Activated CD8-positive, alpha-beta T cell treated with anti-CD3 and anti-CD28 coated beads, Interleukin-2, amount 10 ng/mL, durations not matched to agents 7 days and 5 days (primary cell): ENCODE results near the gene CYP51A1. TPM values are rescaled to one million over a fixed set of nuclear protein-coding genes. Genes with fewer than 3 reads are reported as not detected.
"Not testable (repeated sequence)": the region's sequence is repeated elsewhere in the genome, so short reads cannot be mapped to it uniquely, and the experiment has no call there.

Source experiments
- ATAC-seq: fragments of 150-1000 bp; cut with Tn5 transposase; one replicate; pipeline ENCODE4 v1.10.0; 2021; ENCODE audit warnings: moderate library complexity
- CTCF ChIA-PET: fragments of 350-600 bp; sonication (Branson Sonifier 250); formaldehyde crosslinking; loops from one replicate; lab custom pipeline; 2021; ENCODE audit warnings: antibody characterized with exemption; lab: Charles Lee
- POLR2A ChIA-PET: fragments of 350-600 bp; sonication (Branson Sonifier 250); formaldehyde crosslinking; loops from one replicate; lab custom pipeline; 2021; ENCODE audit warnings: antibody characterized with exemption; lab: Charles Lee
- DNase-seq: peaks from one replicate; pipeline ENCODE4 v3.0.0-alpha.2; 2020
- H3K27ac Mint-ChIP-seq: one replicate; pipeline ENCODE4 v1.8.0; 2021; ENCODE audit warnings: mild to moderate bottlenecking, mixed read lengths
- H3K27me3 Mint-ChIP-seq: one replicate; pipeline ENCODE4 v1.8.0; 2021; ENCODE audit warnings: low read depth, mixed read lengths
- H3K36me3 Mint-ChIP-seq: one replicate; pipeline ENCODE4 v1.8.0; 2021; ENCODE audit warnings: low read depth, mixed read lengths
- H3K4me1 Mint-ChIP-seq: one replicate; pipeline ENCODE4 v1.8.0; 2021; ENCODE audit warnings: low read depth, mixed read lengths
- H3K4me3 Mint-ChIP-seq: one replicate; pipeline ENCODE4 v1.8.0; 2021; ENCODE audit warnings: mild to moderate bottlenecking, mixed read lengths
- H3K9me3 Mint-ChIP-seq: one replicate; pipeline ENCODE4 v1.8.0; 2022; ENCODE audit warnings: mixed read lengths; ENCODE audit not compliant: insufficient read depth
- total RNA-seq, 2 experiments: library from RNA; stranded (reverse); gene quantifications; one replicate each; pipeline ENCODE4 v1.2.3, GENCODE V29; 2021

The CYP51A1 gene
- total RNA-seq, 2 experiments from 2014 or later = 36.2 to 36.4 TPM

DNA sequence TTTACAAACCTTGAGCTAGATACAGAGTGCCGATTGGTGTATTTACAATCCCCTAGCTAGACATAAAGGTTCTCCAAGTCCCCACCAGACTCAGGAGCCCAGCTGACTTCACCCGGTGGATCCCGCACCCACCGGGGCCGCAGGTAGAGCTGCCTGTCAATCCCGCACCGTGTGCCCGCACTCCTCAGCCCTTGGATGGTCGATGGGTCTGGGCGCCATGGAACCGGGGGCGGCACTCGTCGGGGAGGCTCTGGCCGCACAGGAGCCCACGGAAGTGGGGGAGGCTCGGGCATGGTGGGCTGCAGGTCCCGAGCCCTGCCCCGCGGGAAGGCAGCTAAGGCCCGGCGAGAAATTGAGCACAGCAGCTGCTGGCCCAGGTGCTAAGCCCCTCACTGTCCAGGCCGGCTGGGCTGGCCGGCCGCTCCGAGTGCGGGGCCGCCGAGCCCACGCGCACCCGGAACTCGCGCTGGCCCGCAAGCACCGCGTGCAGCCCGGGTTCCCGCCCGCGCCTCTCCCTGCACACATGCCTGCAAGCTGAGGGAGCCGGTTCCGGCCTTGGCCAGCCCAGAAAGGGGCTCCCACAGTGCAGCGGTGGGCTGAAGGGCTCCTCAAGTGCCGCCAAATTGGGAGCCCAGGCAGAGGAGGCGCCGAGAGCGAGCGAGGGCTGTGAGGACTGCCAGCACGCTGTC is 9.1 kb upstream of the CYP51A1 start:
- DNase-seq, H3K36me3 Mint-ChIP-seq, H3K27ac Mint-ChIP-seq, ATAC-seq, H3K27me3 Mint-ChIP-seq, CTCF ChIA-PET, H3K9me3 Mint-ChIP-seq, H3K4me3 Mint-ChIP-seq, H3K4me1 Mint-ChIP-seq: not testable (repeated sequence)
- POLR2A ChIA-PET = interaction anchor here (1.4 kb wide), 1 partner anchor 8 kb away, joined by 3 read pairs; no protein-coding TSS in a partner anchor

- H3K27ac Mint-ChIP-seq, H3K27me3 Mint-ChIP-seq, CTCF ChIA-PET, H3K4me1 Mint-ChIP-seq, H3K9me3 Mint-ChIP-seq, ATAC-seq, H3K36me3 Mint-ChIP-seq, DNase-seq, H3K4me3 Mint-ChIP-seq: not testable (repeated sequence)
- POLR2A ChIA-PET = interaction anchor here (1.2 kb wide), 1 partner anchor 305 kb away, joined by 3 read pairs; no protein-coding TSS in a partner anchor
Observed at GRCh38 chr7:92142791-92143190, 8.5 kb upstream of the CYP51A1 start.

DNA sequence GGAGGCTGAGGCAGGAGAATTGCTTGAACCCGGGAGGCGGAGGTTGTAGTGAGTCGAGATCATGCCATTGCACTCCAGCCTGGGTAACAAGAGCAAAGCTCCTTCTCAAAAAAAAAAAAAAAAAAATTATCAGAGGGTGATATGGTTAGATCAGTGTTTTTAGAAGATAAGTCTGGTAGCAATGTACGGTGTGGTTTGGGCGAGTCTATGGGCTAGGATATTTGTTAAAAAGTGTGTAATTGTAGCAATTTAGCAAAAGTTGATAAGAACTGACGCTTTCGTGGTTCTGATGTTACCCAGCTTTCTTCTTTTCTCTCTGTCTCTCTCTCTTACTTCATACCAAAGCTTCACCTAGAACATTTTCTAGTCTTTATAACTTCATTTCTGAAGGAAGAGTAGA is 6.9 kb upstream of the CYP51A1 start:
- POLR2A ChIA-PET = no interaction called here
- no peak overlapping the region for H3K27ac Mint-ChIP-seq
- no peak overlapping the region for H3K4me3 Mint-ChIP-seq
- H3K27me3 Mint-ChIP-seq = no peaks in the 10 kb centered on the region
- H3K4me1 Mint-ChIP-seq = peaks cover 6% of the 10 kb centered on the region
- no peaks in the 10 kb centered on the region for H3K9me3 Mint-ChIP-seq
- no peak for DNase-seq
- CTCF ChIA-PET = no interaction called here
- H3K36me3 Mint-ChIP-seq = peaks cover 2% of the 10 kb centered on the region
- no peak for ATAC-seq

DNA sequence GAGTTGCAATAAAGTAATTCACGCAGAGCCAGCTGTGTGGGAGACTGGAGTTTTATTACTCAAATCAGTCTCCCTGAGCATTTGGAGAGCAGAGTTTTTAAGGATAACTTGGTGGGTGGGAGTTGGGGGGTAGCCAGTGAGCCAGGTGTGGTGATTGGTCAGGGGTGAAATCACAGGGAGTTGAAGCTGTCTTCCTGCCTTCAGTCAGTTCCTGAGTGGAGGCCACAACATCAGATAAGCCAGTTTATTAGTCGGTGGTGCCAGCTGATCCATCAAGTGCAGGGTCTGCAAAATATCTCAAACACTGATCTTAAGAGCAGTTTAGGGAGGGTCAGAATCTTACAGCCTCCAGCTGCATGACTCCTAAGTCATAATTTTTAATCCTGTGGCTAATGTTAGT is 3.3 kb upstream of the CYP51A1 start:
- ATAC-seq (no peak), DNase-seq (no peak)
- POLR2A ChIA-PET = no interaction called here
- CTCF ChIA-PET = no interaction called here
- H3K27ac Mint-ChIP-seq = no peak overlapping the region
- no peak overlapping the region for H3K4me3 Mint-ChIP-seq
- peaks cover 6% of the 10 kb centered on the region for H3K36me3 Mint-ChIP-seq
- no peaks in the 10 kb centered on the region for H3K27me3 Mint-ChIP-seq
- H3K4me1 Mint-ChIP-seq = peaks cover 25% of the 10 kb centered on the region
- no peaks in the 10 kb centered on the region for H3K9me3 Mint-ChIP-seq

DNA sequence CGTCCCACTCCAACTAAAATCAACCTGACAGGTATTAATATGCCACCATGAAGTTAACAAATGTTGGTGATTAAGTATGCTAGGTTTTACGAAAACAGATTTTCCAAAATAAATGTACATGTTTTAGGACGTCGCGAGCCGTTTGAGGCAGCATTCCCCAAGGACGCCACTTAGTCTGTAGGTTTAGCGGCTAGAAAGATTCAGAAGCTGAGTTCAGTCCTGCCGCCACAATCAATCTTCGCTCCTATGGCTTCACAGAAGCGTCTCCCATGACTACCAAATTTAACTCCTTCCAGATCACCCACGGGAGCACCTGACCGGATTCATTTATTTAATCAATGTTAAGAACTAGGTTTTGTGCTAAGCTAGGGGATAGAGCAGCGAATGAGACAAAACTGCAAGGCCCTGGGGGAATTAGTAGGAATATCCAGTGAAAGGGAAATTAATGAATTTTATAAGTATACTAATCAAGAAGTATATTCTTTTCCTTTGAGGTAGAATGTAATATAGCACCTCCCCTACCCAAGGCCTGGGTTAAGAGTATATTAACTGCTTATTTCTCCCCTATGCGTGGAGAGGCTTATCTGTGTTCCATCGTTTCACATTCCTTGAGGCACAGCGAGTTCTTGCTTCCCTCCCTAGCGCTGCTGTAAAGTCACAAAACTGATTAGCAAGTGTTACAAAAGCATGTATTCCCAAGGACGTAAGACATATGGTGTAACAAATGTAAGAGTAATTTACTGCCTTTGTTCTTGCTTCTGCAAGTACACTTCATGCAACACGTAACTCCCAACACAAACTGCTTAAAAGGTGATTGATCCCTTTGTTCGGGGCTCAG is 994 bp upstream of the CYP51A1 start:
- Mint-ChIP-seq H3K4me3 (peak overlapping the region; percentile 95), H3K27ac (peak overlapping the region; percentile 100), H3K36me3 (peaks cover 13% of the 10 kb centered on the region), H3K4me1 (peaks cover 34% of the 10 kb centered on the region), H3K9me3 (no peaks in the 10 kb centered on the region), H3K27me3 (no peaks in the 10 kb centered on the region)
- ChIA-PET POLR2A (interaction anchor here (0.6 to 2.3 kb wide), 5 partner anchors 9 to 357 kb away, joined by 3 to 15 read pairs (median 10); partner anchors contain the start of genes AKAP9, ANKIB1, GATAD1 and KRIT1), CTCF (interaction anchor here (1.2 to 2.2 kb wide), 5 partner anchors 9 to 313 kb away, joined by 3 to 10 read pairs (median 3); partner anchors contain the start of genes GATAD1 and MTERF1)
- no peak for ATAC-seq
- peak; percentile 29 for DNase-seq

DNA sequence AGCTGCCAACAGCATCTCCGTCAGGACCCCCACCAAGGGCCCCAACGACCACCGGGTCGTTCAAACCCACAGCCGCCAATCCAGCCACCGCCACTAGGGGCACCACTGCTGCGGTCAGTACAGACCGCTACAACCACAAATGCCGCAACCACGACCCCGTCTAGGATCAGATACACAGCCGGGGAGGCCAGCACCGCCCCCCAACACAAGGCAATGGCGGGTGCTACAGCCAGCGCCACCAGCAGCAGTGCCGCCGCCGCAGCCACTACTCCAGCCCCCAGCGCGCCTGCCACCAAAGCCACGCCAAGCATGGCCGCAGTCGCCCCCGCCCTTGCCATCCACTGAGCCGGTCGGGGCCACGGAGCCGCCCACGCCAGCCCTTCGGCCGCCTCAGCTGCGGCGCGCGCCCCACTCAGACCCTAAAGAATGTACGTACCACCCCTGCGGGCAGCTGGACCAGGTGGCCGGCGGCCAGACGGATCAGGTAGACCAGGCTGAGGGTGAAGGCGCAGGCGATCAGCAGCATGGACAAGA is 473 bp downstream of the CYP51A1 start:
- Mint-ChIP-seq H3K36me3 (peaks cover 18% of the 10 kb centered on the region), H3K9me3 (no peaks in the 10 kb centered on the region), H3K4me1 (peaks cover 34% of the 10 kb centered on the region), H3K27me3 (no peaks in the 10 kb centered on the region), H3K4me3 (peak overlapping the region; percentile 95), H3K27ac (peak overlapping the region; percentile 100)
- ChIA-PET CTCF (interaction anchor here (0.9 to 2.2 kb wide), 5 partner anchors 25 to 314 kb away, joined by 3 to 10 read pairs (median 3); partner anchors contain the start of genes GATAD1 and MTERF1), POLR2A (interaction anchor here (0.6 to 2.3 kb wide), 4 partner anchors 112 to 314 kb away, joined by 3 to 15 read pairs (median 12); partner anchors contain the start of genes AKAP9, ANKIB1, GATAD1 and KRIT1)
- peak; percentile 67 for DNase-seq
- ATAC-seq = peak; percentile 43

GRCh38 chr7:92133133-92133736 is 1.0 kb downstream of the CYP51A1 start:
- peaks cover 34% of the 10 kb centered on the region for H3K4me1 Mint-ChIP-seq
- DNase-seq (no peak), ATAC-seq (peak; percentile 10)
- H3K4me3 Mint-ChIP-seq = peak overlapping the region; percentile 95
- H3K27ac Mint-ChIP-seq = peak overlapping the region; percentile 100
- H3K9me3 Mint-ChIP-seq = no peaks in the 10 kb centered on the region
- CTCF ChIA-PET = interaction anchor here (0.7 to 2.2 kb wide), 12 partner anchors 11 to 315 kb away, joined by 3 to 10 read pairs (median 4); partner anchors contain the start of genes GATAD1 and MTERF1
- H3K27me3 Mint-ChIP-seq = no peaks in the 10 kb centered on the region
- POLR2A ChIA-PET = interaction anchor here (1.0 to 2.3 kb wide), 2 partner anchors 112 to 192 kb away, joined by 4 to 14 read pairs; partner anchors contain the start of genes AKAP9 and KRIT1
- H3K36me3 Mint-ChIP-seq = peaks cover 21% of the 10 kb centered on the region

DNA sequence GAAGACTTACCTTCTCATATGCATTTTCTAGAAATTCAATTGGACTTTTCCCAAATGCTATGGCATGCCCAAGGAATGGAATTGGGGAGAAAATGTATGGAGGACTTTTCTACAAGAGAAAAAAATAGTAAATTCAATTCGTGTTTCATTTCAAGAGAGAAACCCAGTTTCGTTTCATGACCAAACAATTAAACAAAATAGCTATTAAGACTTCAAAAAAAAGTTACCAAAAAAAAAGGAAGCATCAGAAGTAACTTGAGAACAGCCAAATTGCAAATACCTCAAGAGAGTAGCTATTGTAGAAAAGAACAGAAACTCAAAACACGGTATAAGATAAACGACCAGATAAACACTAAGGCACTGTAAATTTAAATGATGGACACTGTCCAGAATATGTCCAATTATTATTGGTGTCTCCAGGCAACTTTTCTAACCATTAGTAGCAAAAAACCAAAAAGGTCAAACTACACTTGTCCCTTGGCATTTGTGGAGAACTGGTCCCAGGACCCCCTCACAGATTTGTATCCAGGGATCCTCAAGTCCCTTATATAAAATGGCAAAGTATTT is 2.4 kb downstream of the CYP51A1 start:
- Mint-ChIP-seq H3K36me3 (peaks cover 28% of the 10 kb centered on the region), H3K27ac (no peak overlapping the region), H3K4me3 (no peak overlapping the region), H3K4me1 (peaks cover 28% of the 10 kb centered on the region), H3K9me3 (no peaks in the 10 kb centered on the region), H3K27me3 (no peaks in the 10 kb centered on the region)
- ChIA-PET CTCF (interaction anchor here (1.0 to 2.2 kb wide), 4 partner anchors 10 to 301 kb away, joined by 3 to 6 read pairs (median 4); no protein-coding TSS in a partner anchor), POLR2A (interaction anchor here (1.0 kb wide), 1 partner anchor 114 kb away, joined by 4 read pairs; the partner anchor contains the start of gene KRIT1)
- no peak for ATAC-seq
- no peak for DNase-seq

DNA sequence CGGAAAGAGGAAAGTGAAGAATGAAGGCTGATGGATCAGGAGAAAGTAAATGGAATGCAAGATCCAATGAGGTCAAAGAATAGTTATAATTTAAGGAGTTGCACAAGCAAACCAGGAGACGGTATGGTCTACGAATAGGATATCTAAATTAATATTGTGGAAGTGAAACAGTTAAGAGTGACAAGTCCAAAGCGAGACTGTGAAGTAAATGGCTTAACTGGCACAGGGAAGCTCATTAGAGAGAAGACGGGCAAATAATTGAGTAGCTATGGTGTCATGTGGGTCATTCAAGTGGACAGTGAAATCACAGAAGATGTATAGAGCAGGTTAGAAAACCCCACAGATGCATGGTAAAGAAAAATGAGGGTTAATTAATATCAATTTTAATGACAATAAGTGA is 3.2 kb downstream of the CYP51A1 start:
- Mint-ChIP-seq H3K9me3 (no peaks in the 10 kb centered on the region), H3K4me1 (peaks cover 28% of the 10 kb centered on the region), H3K27me3 (no peaks in the 10 kb centered on the region), H3K27ac (no peak overlapping the region), H3K4me3 (no peak overlapping the region), H3K36me3 (peaks cover 34% of the 10 kb centered on the region)
- DNase-seq (no peak), ATAC-seq (no peak)
- ChIA-PET POLR2A (no interaction called here), CTCF (interaction anchor here (2.2 kb wide), 1 partner anchor 9 kb away, joined by 6 read pairs; no protein-coding TSS in a partner anchor)

- ATAC-seq (no peak), DNase-seq (no peak)
- Mint-ChIP-seq H3K27ac (no peak overlapping the region), H3K9me3 (no peaks in the 10 kb centered on the region), H3K4me1 (no peaks in the 10 kb centered on the region), H3K4me3 (no peak overlapping the region), H3K27me3 (no peaks in the 10 kb centered on the region), H3K36me3 (peaks cover 64% of the 10 kb centered on the region)
- ChIA-PET POLR2A (no interaction called here), CTCF (interaction anchor here (2.3 kb wide), 1 partner anchor 11 kb away, joined by 6 read pairs; no protein-coding TSS in a partner anchor)
Observed at GRCh38 chr7:92121681-92122080, 12.6 kb downstream of the CYP51A1 start.
